ENCODE data around the gene WFDC1.

WFDC1 gene

GRCh38 chr16:84247844-84248243, 46.8 kb upstream of the WFDC1 start:
- Histone ChIP-seq H3K4me2 (ENCODE audit: low read length) (no peak overlapping the region), H3K27ac (ENCODE audit: low read length) (no peak overlapping the region)

GRCh38 chr16:84252184-84252583, 42.5 kb upstream of the WFDC1 start:
- H3K4me2 ChIP-seq (ENCODE audit: low read length): no peak overlapping the region
- H3K36me3 ChIP-seq (replicated peaks; ENCODE audit: low read depth, low read length): no peaks in the 10 kb centered on the region
- no peaks in the 10 kb centered on the region for H3K9me3 ChIP-seq (ENCODE audit: insufficient read depth, low read length)
- no peak for TF ChIP-seq CTCF (IDR thresholded peaks at IDR 0.05; ENCODE audit: low read depth, low read length)
- no peak for TF ChIP-seq EZH2phosphoT487 (IDR thresholded peaks at IDR 0.05; ENCODE audit: low read depth)
- H2AFZ ChIP-seq (ENCODE audit: low read depth, low read length): no peak overlapping the region
- no peak overlapping the region for H3K9ac ChIP-seq (ENCODE audit: low read length)
- no peaks in the 10 kb centered on the region for H4K20me1 ChIP-seq (ENCODE audit: insufficient read depth, low read length)
- H3K27ac ChIP-seq (ENCODE audit: low read length): no peak overlapping the region
- H3K27me3 ChIP-seq (ENCODE audit: low read depth, low read length): peaks cover 22% of the 10 kb centered on the region
- H3K4me3 ChIP-seq (ENCODE audit: low read length): no peak overlapping the region
- H3K79me2 ChIP-seq (ENCODE audit: low read length): no peaks in the 10 kb centered on the region
- no peaks in the 10 kb centered on the region for H3K4me1 ChIP-seq (ENCODE audit: low read length)

More at GRCh38 chr16:84247844-84248243, 46.8 kb upstream of the WFDC1 start:
- Histone ChIP-seq H2AFZ (ENCODE audit: low read depth, low read length) (no peak overlapping the region), H3K4me3 (ENCODE audit: low read length) (no peak overlapping the region), H3K27me3 (ENCODE audit: low read depth, low read length) (peaks cover 14% of the 10 kb centered on the region), H3K36me3 (replicated peaks; ENCODE audit: low read depth, low read length) (no peaks in the 10 kb centered on the region), H4K20me1 (ENCODE audit: insufficient read depth, low read length) (no peaks in the 10 kb centered on the region), H3K9me3 (ENCODE audit: insufficient read depth, low read length) (no peaks in the 10 kb centered on the region), H3K4me1 (ENCODE audit: low read length) (no peaks in the 10 kb centered on the region), H3K79me2 (ENCODE audit: low read length) (no peaks in the 10 kb centered on the region), H3K9ac (ENCODE audit: low read length) (no peak overlapping the region)
- TF ChIP-seq EZH2phosphoT487 (IDR thresholded peaks at IDR 0.05; ENCODE audit: low read depth) (no peak), CTCF (IDR thresholded peaks at IDR 0.05; ENCODE audit: low read depth, low read length) (no peak)

DNA sequence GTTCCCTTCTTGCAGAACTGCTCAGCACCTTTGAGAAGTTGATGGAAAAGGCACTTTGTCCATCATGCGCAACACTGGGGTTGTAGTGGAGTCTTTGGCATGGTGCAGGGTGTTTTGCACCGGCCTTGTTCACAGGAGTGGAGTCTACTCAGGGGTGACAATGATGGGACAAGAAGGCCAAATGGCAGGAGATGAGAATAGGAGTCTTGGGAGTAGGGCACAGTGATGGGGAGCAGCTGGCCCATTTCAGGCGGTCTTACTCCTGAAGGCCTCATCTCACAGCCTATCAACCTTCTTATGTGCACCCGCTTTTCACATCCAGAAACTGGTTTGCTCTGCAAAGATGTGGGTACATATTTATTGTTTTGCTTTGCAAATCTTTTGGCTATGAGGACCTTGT, 41.5 kb upstream of the WFDC1 start:
- Histone ChIP-seq H3K4me2 (ENCODE audit: low read length) (no peak overlapping the region), H3K4me3 (ENCODE audit: low read length) (no peak overlapping the region), H3K27me3 (ENCODE audit: low read depth, low read length) (peaks cover 20% of the 10 kb centered on the region), H4K20me1 (ENCODE audit: insufficient read depth, low read length) (no peaks in the 10 kb centered on the region), H2AFZ (ENCODE audit: low read depth, low read length) (no peak overlapping the region), H3K36me3 (replicated peaks; ENCODE audit: low read depth, low read length) (no peaks in the 10 kb centered on the region), H3K4me1 (ENCODE audit: low read length) (no peaks in the 10 kb centered on the region), H3K9ac (ENCODE audit: low read length) (no peak overlapping the region), H3K27ac (ENCODE audit: low read length) (no peak overlapping the region), H3K9me3 (ENCODE audit: insufficient read depth, low read length) (no peaks in the 10 kb centered on the region), H3K79me2 (ENCODE audit: low read length) (no peaks in the 10 kb centered on the region)
- TF ChIP-seq CTCF (IDR thresholded peaks at IDR 0.05; ENCODE audit: low read depth, low read length) (no peak), EZH2phosphoT487 (IDR thresholded peaks at IDR 0.05; ENCODE audit: low read depth) (no peak)

GRCh38 chr16:84254062-84254461, 40.6 kb upstream of the WFDC1 start:
- Histone ChIP-seq H3K4me2 (ENCODE audit: low read length) (no peak overlapping the region), H3K27ac (ENCODE audit: low read length) (no peak overlapping the region)

More at GRCh38 chr16:84254062-84254461, 40.6 kb upstream of the WFDC1 start:
- Histone ChIP-seq H2AFZ (ENCODE audit: low read depth, low read length) (no peak overlapping the region), H3K9me3 (ENCODE audit: insufficient read depth, low read length) (no peaks in the 10 kb centered on the region), H3K4me3 (ENCODE audit: low read length) (no peak overlapping the region), H4K20me1 (ENCODE audit: insufficient read depth, low read length) (no peaks in the 10 kb centered on the region), H3K4me1 (ENCODE audit: low read length) (no peaks in the 10 kb centered on the region), H3K27me3 (ENCODE audit: low read depth, low read length) (peaks cover 13% of the 10 kb centered on the region), H3K79me2 (ENCODE audit: low read length) (no peaks in the 10 kb centered on the region), H3K36me3 (replicated peaks; ENCODE audit: low read depth, low read length) (no peaks in the 10 kb centered on the region), H3K9ac (ENCODE audit: low read length) (no peak overlapping the region)
- TF ChIP-seq CTCF (IDR thresholded peaks at IDR 0.05; ENCODE audit: low read depth, low read length) (no peak), EZH2phosphoT487 (IDR thresholded peaks at IDR 0.05; ENCODE audit: low read depth) (no peak)

All from OCI-LY3 (cell line).